GM19043 (cell line): ENCODE data around the gene ASAP2.

ENCODE experiments used
- ATAC-seq: cut with Tn5 transposase; IDR thresholded peaks from one replicate; pipeline ENCODE4 v1.9.1; 2021; ENCODE audit warnings: low read depth; ENCODE audit not compliant: unreplicated experiment

The ASAP2 gene

DNA sequence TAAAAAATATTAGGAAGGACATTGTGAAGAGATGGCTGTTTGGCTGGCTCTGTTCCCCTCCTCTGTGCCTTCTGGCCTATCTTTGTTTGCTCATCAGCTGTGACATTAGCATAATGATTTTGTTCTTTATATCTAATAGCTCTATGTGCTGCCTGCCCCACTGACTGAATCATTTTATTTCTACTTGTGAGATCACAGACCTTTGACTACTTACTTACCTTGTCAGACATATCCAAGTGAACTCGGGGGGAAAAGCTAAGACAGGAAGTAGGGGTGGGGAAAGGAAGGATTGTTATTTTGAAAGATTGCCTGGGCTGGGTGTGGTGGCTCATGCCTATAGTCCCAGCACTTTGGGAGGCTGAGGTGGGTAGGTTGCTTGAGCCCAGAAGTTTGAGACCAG lies 104.2 kb downstream of the ASAP2 start:
- no peak for ATAC-seq

DNA sequence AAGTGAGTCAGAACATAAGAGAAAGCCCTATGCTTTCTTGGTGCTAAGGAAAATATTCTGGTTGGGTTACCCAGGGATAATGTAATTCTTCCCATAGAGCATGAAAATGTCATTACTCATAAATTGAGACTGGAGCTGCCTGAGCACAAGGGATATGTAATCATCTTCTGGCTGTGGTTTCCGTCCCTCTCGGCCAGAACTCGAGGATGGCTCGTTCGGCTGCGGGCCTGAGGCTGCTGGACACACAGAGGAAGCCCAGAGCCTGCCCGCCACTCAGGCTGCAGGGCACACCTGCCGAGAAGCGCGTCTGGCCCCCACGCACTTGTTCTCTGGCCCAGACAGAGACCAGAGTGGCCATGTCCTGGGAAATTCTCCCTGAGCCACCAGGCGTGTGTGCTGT lies 104.9 kb downstream of the ASAP2 start:
- no peak for ATAC-seq

DNA sequence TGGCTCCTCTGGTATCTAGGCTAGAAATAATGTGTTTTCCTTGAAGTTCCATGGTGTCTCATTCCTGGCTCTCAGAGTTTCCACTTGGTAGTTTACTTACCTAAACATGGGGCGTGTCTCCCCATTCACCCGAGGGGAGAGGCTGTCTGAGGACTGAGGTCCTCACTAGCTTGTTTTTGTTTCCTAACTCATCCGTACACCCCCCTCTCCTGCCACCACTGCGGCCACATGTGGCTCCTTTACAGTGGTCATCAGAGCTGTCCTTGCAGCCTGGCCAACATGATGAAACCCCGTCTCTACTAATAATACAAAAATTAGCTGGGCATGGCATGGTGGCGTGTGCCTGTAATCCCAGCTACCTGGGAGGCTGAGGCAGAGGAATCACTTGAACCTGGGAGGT lies 106.0 kb downstream of the ASAP2 start:
- ATAC-seq = no peak

DNA sequence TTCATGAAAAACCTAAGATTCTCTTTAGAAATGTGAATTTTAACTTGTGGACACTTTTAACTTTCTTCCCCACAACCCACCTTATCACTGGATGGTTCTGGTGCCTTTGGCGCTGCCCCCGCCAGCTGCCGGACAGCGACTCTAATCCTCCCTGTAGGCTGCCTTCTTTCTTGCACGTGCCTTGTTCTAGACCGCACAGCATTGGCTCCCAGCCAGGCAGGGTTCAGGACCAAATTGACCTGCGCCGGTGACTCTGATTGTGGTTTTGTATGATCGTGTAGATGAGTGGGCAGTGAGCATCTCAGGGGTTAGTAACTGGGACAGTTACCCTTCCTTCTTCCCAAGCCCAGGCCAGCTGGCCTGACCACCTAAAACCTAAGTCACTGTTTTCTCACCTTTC lies 106.8 kb downstream of the ASAP2 start:
- no peak for ATAC-seq

DNA sequence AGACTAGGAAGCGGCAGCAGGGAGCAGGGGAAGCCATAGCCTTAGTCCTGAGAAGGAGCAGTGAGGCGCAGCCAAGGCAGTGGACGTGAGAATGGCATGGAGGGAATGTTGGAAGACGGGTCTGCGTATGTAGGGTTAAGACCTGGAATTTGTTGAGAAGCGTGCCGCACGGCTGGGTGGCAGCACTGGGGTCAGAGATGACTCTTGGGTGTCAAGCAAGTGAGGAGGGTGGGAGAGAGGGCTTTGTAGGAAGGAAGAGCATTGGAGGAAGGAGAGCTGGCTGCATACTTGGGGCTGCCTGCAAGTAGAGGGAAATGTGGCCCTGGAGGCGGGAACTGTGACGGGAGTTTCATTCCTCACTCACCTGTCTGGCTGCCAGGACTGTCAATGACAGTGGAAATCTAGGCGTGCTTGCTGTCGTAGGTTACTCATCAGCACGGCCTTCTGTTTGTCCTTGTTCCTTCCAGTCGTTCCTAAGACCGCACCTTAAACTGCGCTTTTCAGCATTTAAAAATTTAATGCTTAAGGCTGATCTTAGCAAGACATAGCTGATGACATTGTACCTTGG lies 108.8 kb downstream of the ASAP2 start:
- no peak for ATAC-seq

DNA sequence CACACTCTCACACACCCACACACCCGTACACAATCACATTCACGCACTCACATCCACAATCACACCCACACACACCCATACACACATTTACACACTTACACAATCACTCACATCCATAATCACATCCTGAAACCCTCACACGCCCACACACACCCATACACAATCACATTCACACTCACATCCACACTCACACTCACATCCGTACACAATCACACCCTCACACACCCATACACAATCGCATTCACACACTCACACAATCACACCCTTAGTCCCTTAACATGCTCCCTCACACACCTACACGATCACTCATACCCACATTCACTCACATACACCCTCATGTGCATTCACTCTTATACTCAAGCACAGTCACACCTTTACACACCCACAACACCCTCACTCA lies 110.9 kb downstream of the ASAP2 start:
- no peak for ATAC-seq

DNA sequence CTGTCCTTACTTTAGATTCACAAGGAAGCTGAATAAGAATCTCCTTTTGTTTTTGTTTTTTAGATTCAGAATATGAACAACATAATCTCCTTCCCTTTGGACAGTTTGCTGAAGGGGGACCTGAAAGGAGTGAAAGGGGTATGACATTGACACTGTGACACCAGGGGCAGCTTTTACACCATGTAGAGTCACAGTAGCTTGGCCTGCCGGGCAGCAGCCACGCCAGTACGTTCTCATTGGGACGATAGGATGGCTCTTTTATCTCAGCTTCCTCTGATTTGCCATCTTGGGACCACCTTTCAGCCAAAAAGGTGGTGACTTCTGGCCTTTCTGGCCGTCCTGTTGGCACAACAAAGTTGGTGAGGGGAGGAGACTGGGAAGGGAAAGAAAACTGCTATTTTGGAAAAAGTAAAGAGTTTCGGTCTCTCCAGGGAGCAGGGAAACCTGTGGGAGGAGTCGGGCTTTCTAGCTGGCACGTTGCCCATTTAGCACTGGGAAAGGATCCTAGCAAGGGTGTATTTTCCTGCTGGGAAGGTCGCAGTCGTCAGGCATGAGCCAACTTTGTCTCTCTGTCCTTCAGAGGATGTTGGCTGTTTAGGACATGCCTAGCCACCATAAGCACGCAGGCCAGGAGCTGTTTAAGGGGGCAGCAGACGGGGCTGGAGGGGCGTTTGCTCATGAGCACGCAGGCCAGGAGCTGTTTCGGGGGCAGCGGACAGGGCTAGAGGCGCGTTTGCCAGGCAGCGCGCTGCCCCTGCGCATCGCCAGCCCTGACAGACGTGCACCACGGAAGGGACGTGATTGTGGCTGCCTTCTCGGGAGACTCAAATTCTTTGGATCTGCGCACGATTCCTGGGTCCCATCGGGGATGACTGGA lies 112.1 kb downstream of the ASAP2 start:
- no peak for ATAC-seq

DNA sequence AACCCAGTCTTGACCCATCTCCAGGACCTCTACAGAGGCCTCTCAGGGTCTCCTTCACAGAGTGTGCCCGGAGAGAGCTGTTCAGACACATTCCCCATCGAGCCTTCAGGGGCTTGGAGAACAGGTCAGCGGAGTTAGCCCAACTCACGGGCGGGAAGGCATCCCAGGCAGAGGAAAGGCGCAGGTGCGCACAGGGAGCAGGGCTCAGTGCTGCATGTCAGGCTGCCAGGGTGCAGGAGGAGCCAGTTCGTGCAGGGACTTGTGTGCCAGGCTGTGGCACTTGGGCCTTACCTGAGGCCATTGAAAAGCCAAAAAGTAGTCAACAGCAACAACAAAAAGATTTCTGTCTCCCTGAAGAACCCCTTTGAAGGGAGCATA lies 112.7 kb downstream of the ASAP2 start:
- no peak for ATAC-seq

DNA sequence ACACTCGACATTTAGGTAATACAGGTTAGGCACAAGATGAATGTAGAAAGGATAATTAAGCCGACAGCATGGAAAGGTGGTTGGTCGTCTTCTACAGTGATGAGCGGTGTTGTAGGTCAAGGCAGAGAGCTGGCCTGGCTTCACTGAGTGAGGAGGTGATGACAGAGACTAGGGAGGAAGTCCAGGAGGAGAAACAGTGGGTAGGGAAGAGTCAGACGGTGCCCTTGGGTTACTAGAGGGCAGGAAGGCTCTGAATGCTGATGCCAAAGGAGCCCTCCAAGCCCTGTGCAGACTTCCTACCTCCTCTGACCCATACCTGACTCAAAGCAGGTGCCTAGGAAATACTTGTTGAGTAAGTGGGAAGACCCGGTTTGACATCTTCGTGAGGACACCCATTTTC lies 116.0 kb downstream of the ASAP2 start:
- ATAC-seq = no peak

DNA sequence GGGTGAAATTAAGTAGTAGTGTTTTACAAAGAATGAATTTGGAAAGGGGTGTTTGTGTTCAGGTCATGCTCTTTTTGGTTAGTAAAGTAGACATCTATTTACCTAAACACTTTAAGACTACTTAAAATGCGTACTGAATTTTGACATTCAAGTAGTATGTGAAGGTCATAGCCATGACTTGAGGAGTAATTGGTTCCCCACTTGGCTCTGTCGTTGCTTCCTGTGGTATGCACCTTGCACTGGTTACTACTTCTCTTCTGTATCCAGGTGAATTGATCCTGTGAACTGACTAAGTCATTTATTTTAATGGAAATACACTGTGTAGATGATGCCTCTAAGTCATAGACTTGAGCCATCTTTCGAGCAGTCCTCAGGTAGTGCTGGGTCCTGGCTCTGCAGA lies 118.8 kb downstream of the ASAP2 start:
- ATAC-seq = no peak

DNA sequence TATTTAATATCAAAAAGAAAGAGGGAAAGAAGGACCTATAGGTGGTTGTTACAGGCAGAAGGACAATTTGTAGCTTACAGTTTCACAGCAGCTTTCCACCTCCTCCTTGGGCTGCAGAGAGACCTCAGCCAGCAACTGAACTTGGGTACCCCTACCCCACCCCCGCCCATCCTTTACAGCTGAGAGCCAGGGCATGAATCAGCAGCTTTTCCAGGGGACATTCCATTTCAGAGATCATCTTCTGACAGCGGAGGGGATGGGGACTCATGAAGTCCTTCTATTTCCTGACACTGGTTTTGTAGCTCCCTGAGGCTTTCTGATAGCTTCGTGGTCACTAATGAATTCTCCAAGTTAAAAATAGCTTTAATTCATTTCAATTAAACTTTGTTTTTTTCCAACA lies 120.4 kb downstream of the ASAP2 start:
- ATAC-seq = no peak

DNA sequence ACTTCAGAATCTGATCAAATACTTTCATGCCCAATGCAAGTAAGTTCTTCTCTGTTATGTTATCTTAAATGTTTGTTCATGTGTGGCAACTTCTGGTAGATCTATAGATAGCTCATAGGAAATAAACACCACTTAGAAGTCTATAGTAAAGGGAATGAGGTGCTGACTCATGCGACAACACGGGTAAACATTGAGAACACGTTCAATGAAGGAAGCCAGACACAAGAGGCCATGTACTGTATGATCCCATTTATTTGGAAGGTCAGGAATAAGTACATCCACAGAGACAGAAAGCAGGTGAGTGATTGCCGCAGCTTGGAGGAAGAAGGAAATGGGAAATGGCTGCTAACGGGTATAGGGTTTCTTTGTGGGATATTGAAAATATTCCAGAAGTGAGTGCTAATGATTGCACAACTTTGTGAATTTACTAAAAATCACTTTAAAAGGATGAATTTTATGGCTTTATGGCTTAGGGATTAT lies 121.3 kb downstream of the ASAP2 start:
- ATAC-seq = no peak

DNA sequence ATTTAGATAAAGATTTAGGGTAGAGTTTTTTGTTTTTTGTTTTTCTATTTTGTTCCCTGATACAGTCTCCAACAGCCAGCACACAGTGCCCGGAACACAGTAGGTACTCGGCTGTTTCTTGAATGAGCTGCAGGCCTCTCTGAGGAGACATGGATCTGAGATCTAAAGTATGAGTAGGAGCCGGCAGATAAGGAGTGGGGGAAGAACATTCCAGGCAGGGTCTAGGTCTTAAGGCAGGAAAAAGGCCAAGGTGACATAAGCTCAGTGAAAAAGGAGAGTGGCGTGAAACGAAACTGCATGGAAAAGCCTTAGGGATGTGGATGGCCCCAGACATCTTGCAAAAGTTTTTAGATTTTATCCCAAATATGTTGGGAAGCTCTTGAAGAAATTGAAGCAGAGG lies 122.3 kb downstream of the ASAP2 start:
- no peak for ATAC-seq

DNA sequence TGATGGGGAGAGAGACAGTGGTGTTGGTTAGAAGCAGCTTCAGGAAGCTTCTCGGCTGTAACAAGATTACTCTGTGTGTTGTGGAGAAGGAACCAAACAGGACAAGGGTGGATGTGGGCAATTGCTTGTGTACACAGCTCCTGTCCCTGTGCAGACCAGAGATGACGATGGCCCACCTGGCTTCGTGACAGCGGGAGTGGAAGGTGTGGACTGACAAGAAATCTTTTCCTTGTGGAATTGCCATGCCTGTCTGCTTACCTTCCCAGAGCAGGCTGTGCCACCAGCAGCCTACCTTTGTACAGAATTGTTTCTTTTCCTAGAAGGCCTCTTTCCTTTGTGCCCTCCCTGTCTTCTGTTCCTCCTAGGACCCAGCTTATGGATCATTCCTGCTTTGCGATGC lies 122.9 kb downstream of the ASAP2 start:
- no peak for ATAC-seq

DNA sequence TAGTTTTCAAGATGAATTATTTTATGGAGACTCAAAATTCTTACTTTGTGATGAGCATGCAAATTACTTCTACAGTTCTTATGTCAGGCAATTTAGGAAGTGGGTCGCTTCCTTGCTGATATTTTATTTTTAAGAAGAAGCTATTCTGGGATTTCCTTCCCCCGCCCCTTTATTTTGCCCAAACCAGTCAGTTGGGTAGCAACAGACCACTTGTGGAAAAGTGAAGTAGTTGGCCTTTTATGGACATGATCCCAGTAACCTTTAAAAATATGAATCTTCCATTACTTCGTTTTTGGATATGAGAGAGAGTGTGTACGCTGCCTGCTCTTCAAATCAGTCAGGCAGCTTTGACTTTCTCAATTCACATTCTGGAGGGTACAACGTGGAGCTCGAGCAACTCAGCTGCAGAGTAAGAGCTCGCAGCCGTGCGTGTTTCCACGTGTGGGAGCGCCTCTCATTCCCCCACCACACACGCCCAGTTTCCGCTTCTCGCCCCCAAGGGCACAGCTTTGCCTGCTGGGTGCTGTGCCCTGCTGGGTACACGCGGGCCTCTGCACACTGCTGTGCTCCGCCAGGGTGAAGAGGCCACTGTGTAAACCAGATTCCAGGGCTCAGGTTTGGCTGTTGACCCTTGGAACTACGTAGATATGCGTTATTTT lies 124.1 kb downstream of the ASAP2 start:
- no peak for ATAC-seq

DNA sequence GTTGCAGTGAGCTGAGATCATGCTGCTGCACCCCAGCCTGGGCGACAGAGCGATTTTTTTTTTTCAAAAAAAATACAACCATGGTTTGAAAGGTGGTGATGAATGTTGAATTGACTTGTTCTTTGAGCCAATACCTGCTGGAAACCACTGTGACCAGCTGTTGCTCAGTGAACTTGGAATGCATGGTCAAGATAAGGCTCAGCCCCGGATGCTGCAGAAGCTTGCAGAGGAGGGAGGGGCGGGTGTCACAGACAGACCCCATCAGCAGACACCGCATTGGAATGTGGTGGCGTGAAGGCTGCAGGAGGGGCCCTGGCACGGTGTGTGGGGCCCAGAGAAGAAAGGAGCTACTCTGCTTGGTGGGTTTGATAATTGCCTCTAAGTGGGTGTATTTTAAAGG lies 125.1 kb downstream of the ASAP2 start:
- no peak for ATAC-seq

DNA sequence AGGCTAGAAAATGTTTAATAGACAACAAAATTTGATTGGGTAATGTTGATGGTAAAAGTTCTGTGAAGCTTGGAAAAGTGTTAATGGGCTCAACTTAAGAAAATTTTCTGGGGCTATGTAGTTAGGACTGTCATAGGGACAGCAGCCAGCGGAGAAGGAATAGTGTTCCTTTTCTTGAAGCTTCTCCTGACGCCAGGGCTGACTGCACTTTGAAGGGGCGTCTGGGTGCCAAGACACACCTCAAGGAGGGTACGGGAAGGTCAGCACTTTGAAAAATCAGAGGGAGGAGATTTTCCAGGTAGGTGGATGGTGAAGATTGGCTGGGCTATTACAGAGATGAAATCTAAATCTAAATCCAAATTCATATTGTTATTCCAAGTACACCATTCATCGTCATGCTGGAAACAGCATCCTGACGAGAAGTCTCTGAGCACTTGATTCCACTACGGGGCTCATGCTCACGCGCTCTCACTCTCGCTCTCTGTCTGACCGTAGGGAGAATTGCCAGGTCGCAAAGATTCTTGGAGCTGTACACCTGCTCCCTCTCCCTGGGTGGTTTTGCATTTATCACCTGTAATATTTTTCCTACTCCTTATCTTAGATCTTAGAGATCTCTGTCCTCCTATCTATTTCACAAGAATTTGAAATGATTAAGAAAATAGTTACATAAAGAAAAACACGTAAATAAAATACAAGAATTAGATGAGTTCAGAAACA lies 125.7 kb downstream of the ASAP2 start:
- ATAC-seq = no peak

DNA sequence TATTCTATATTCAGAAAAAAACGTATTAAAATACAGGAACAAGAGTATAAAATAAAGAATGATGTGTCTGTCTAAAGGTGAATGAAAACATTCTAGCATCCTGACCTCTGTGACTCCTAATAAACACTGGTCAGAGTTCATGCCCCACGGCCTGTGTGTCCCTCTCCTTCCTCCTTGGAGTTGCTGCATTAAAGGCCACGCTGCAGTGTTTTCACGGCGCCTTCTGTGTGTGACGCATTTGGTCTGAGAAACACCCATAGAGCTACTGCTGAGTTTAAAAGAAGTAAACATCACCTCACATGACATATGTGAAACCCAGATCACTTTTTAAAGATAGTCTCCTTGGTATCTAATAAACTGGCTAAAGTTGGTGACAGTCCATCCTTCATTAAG lies 126.2 kb downstream of the ASAP2 start:
- no peak for ATAC-seq

DNA sequence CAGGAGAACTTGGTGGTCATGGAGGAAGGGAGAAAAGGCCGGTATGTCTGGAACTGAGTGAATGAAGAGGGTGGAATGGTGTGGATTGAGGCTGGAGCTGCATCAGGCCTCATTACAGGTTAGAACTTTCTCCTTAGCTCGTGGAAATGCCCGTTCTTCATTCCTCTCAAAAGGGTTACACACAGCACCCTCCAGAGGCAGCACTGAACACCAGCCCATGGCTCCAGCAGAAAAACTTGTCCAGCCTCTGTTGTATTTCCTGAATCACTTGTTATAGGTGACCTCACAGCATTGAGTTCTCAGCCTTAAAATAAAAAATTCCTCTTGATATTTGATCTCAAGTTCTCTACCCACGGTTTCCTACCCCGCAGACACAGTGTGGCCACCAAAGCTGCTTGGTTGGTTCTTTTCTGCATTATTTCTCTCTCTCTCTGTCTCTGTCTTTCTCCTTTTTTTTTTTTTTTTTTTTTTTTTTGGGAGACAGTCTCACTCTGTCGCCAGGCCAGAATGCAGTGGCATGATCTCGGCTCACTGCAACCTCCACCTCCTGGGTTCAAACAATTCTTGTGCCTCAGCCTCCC lies 127.1 kb downstream of the ASAP2 start:
- no peak for ATAC-seq

DNA sequence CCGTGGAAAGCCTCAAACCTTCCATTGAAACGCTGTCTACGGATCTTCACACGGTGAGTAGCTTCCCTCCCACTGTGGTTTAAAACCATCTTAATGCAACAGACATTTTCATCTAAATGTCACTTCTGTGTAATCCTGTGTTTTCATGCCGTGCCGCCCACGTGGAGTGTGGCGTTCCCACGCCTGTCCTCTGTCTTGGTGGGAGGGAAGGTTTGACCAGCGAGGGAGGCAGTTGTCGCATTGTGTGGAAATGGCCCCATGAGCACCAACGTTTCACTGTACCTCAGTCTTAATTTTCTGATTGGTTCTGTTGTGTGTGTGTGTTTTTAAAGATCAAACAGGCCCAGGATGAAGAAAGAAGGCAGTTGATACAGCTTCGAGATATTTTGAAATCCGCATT lies 128.1 kb downstream of the ASAP2 start:
- no peak for ATAC-seq

DNA sequence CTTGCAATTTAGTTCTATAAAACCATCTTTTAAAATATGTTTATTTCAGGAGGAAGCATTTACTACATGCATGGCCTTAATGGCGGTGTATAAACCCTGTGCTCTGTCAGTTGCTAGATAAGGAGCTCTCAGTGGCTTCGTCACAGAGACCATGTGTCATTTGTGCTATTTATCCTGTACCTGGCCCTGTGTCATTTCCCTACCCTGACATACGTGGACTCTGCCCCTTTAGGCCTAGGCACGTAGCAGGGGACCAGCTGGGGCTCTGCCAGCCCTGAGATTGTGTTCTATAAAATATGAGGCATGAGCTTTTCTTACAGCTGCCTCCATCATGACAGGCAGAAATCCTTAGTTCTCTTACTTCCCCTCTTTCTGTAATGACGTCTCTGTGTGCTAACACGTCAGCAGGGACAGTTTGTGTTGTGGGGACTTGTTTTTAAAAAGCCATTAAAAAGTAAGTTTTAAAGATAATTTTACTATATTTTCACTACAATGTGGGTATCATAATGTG lies 128.8 kb downstream of the ASAP2 start:
- no peak for ATAC-seq
